Keratinocyte (primary cell): Measurements from ENCODE around the gene CORO2B. TPM values are rescaled to one million over a fixed set of nuclear protein-coding genes. Genes with fewer than 3 reads are reported as not detected.

Source experiments
- DNase-seq: peaks from one replicate; pipeline ENCODE4 v3.0.0-alpha.2; 2011; ENCODE audit warnings: low read depth, missing footprints, low spot score
- FAIRE-seq: peaks from 2 replicates; lab custom pipeline; 2011; peaks lifted over from hg19 to GRCh38; lab: Jason Lieb, UNC
- H2AFZ ChIP-seq: 2 replicates; pipeline ENCODE4 v1.6.0; 2012; ENCODE audit warnings: low read length, control low read depth, inconsistent platforms; ENCODE audit not compliant: control insufficient read depth
- H3K27ac ChIP-seq: 2 replicates; pipeline ENCODE4 v1.5.1; 2011; ENCODE audit warnings: low read length; ENCODE audit not compliant: control insufficient read depth, insufficient read depth
- H3K27me3 ChIP-seq: 3 replicates; pipeline ENCODE4 v1.6.0; 2011; ENCODE audit warnings: low read length; ENCODE audit not compliant: control insufficient read depth, insufficient read depth; ENCODE audit errors: extremely low read depth
- H3K36me3 ChIP-seq, 2 experiments: 2 replicates in 1 of 2; 3 replicates in 1 of 2; pipeline ENCODE4 v1.5.1; 2011; ENCODE audit warnings: low read length in 2 of 2, mild to moderate bottlenecking in 1 of 2; ENCODE audit not compliant: control insufficient read depth in 2 of 2, insufficient read depth in 2 of 2; ENCODE audit errors: extremely low read depth in 1 of 2
- H3K4me1 ChIP-seq: 3 replicates; pipeline ENCODE4 v1.5.1; 2011; ENCODE audit warnings: low read length; ENCODE audit not compliant: control insufficient read depth, insufficient read depth; ENCODE audit errors: extremely low read depth
- H3K4me2 ChIP-seq: 3 replicates; pipeline ENCODE4 v1.6.0; 2011; ENCODE audit warnings: low read depth, low read length; ENCODE audit not compliant: control insufficient read depth, insufficient read depth; ENCODE audit errors: extremely low read depth
- H3K4me3 ChIP-seq, 3 experiments: fragments of 200-600 bp in 1 of 3; sonication (generic) in 1 of 3; 2 replicates in 2 of 3; 3 replicates in 1 of 3; pipeline ENCODE4 v1.5.1; 2011 to 2016; ENCODE audit warnings: low read length in 3 of 3, mild to moderate bottlenecking in 3 of 3, control low read depth in 2 of 3, inconsistent platforms in 1 of 3, low read depth in 1 of 3, mixed read lengths in 1 of 3, mixed run types in 1 of 3, moderate library complexity in 1 of 3; ENCODE audit not compliant: control insufficient read depth in 2 of 3, insufficient read depth in 2 of 3; ENCODE audit errors: extremely low read depth in 1 of 3
- H3K79me2 ChIP-seq: 2 replicates; pipeline ENCODE4 v1.6.0; 2012; ENCODE audit warnings: low read length; ENCODE audit not compliant: control insufficient read depth, insufficient read depth
- H3K9ac ChIP-seq: 3 replicates; pipeline ENCODE4 v1.6.0; 2011; ENCODE audit warnings: low read length; ENCODE audit not compliant: control insufficient read depth, insufficient read depth; ENCODE audit errors: extremely low read depth
- H3K9me1 ChIP-seq: 3 replicates; pipeline ENCODE4 v1.6.0; 2011; ENCODE audit warnings: low read length; ENCODE audit not compliant: control insufficient read depth, insufficient read depth; ENCODE audit errors: extremely low read depth
- H3K9me3 ChIP-seq: 2 replicates; pipeline ENCODE4 v1.5.1; 2012; ENCODE audit warnings: low read depth, low read length; ENCODE audit not compliant: control insufficient read depth
- H4K20me1 ChIP-seq: 3 replicates; pipeline ENCODE4 v1.6.0; 2011; ENCODE audit warnings: low read length; ENCODE audit not compliant: control insufficient read depth, insufficient read depth; ENCODE audit errors: extremely low read depth
- CTCF ChIP-seq, 3 experiments: IDR thresholded peaks in 1 of 3; conservative IDR thresholded peaks in 1 of 3; optimal IDR thresholded peaks in 1 of 3; 2 replicates in 2 of 3; 3 replicates in 1 of 3; pipeline versions ENCODE3 to v1.5.1; 2011; ENCODE audit warnings: low read length in 3 of 3, mild to moderate bottlenecking in 3 of 3, moderate library complexity in 2 of 3, control low read depth in 1 of 3, inconsistent platforms in 1 of 3; ENCODE audit not compliant: insufficient read depth in 2 of 3; ENCODE audit errors: extremely low read depth in 1 of 3
- EZH2 ChIP-seq: IDR thresholded peaks from one replicate; pipeline ENCODE4 v1.6.1; 2012; ENCODE audit warnings: inconsistent platforms, mild to moderate bottlenecking, low read length, moderate library complexity
- dilution Hi-C: fragments of 300-500 bp; cut with MboI; formaldehyde crosslinking; loops from one replicate; pipeline ENCODE4 v1.7.0; 2020; ENCODE audit warnings: low sequenced_read_pairs; ENCODE audit not compliant: extremely low pct_ligation_motif_present
- polyA plus RNA-seq, 5 experiments: library from polyadenylated mRNA; depleted of rRNA in 3 of 5; stranded (reverse) in 3 of 5; stranded (forward) in 1 of 5; unstranded in 1 of 5; fragments of >200 nt; gene quantifications; 1 replicate in 1 of 5; 2 replicates in 3 of 5; 3 replicates in 1 of 5; pipeline versions ENCODE4 v1.2.1 to v1.2.3, GENCODE V29; 2011 to 2012; ENCODE audit warnings: missing spikeins in 2 of 5, low read depth in 1 of 5, low replicate concordance in 1 of 5

The CORO2B gene
- polyA plus RNA-seq, 1 donor (not counting 4 experiments of a cell fraction or from before 2014, with no cell fraction given) = 0.13 TPM

DNA sequence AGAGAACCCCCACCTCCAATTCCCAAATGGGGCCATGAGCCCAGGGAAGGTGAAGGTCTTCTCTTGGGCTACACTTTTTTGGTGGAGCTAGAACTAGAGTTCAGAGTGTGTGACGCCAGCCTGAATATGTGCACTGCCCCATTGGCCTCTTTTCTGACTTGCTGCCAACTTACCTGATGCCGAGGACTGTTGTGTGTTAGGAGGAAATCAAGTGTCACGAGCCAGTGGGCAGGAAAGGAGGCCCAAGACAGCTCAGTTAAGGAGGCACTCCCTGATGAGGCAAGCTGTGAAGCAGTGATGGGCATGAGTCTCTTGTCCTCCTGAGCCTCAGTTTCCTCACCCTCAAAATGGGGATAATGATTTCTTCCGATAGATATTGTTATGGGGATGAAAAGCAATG lies 134.1 kb downstream of the CORO2B start:
- no peak for DNase-seq
- H3K9ac ChIP-seq = no peak overlapping the region
- H3K27me3 ChIP-seq = peaks cover 13% of the 10 kb centered on the region
- no peak overlapping the region for H3K27ac ChIP-seq
- H3K36me3 ChIP-seq = no peaks in the 10 kb centered on the region
- no peak for FAIRE-seq
- H3K79me2 ChIP-seq = no peaks in the 10 kb centered on the region
- dilution Hi-C loops = no loop called here
- H3K9me1 ChIP-seq = no peaks in the 10 kb centered on the region
- no peaks in the 10 kb centered on the region for H3K9me3 ChIP-seq
- H2AFZ ChIP-seq = no peak overlapping the region
- H3K4me2 ChIP-seq = no peak overlapping the region
- TF ChIP-seq EZH2 = no peak
- H3K4me1 ChIP-seq = no peaks in the 10 kb centered on the region
- no peak overlapping the region for H3K4me3 ChIP-seq
- H4K20me1 ChIP-seq = no peaks in the 10 kb centered on the region

GRCh38 chr15:68713874-68714273 lies 135.1 kb downstream of the CORO2B start:
- H3K36me3 ChIP-seq = no peaks in the 10 kb centered on the region
- H3K4me3 ChIP-seq = no peak overlapping the region
- no peak overlapping the region for H2AFZ ChIP-seq
- H3K9me3 ChIP-seq = no peaks in the 10 kb centered on the region
- dilution Hi-C loops = no loop called here
- no peaks in the 10 kb centered on the region for H3K79me2 ChIP-seq
- H3K9me1 ChIP-seq = no peaks in the 10 kb centered on the region
- H3K4me2 ChIP-seq = no peak overlapping the region
- peaks cover 13% of the 10 kb centered on the region for H3K27me3 ChIP-seq
- H3K9ac ChIP-seq = no peak overlapping the region
- TF ChIP-seq CTCF (optimal IDR thresholded peaks at IDR 0.05 in 1 of 3, IDR thresholded peaks at IDR 0.05 in 1 of 3, conservative IDR thresholded peaks at IDR 0.05 in 1 of 3; ENCODE audit: extremely low read depth in 1 of 3, insufficient read depth in 2 of 3, low read length in 3 of 3) (no peak), EZH2 (no peak)
- FAIRE-seq (no peak), DNase-seq (no peak)
- no peaks in the 10 kb centered on the region for H3K4me1 ChIP-seq
- no peaks in the 10 kb centered on the region for H4K20me1 ChIP-seq
- no peak overlapping the region for H3K27ac ChIP-seq

DNA sequence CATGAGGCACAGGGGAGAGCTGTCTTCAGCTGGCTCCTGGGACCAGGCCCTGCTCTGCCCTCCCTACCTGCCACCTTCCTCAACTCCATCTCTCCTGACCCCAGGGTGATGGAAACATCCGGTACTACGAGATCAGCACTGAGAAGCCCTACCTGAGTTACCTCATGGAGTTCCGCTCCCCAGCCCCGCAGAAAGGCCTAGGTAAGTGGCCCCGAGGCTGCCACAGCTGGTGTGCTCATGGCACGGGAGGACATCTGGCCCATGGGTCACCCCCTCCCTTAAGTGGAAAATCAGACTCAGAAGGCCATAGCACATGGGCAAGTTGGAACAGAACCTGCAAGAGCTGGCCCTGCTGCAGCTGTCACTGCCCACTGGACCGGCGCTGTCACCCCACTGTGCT lies 136.3 kb downstream of the CORO2B start:
- H3K27ac ChIP-seq = no peak overlapping the region
- peaks cover 8% of the 10 kb centered on the region for H3K4me1 ChIP-seq
- H4K20me1 ChIP-seq = no peaks in the 10 kb centered on the region
- peaks cover 13% of the 10 kb centered on the region for H3K27me3 ChIP-seq
- no peak overlapping the region for H2AFZ ChIP-seq
- H3K9me3 ChIP-seq = no peaks in the 10 kb centered on the region
- FAIRE-seq (no peak), DNase-seq (no peak)
- no peak overlapping the region for H3K9ac ChIP-seq
- dilution Hi-C loops = no loop called here
- no peaks in the 10 kb centered on the region for H3K36me3 ChIP-seq
- no peak overlapping the region for H3K4me3 ChIP-seq
- no peaks in the 10 kb centered on the region for H3K79me2 ChIP-seq
- no peak overlapping the region for H3K4me2 ChIP-seq
- TF ChIP-seq CTCF (optimal IDR thresholded peaks at IDR 0.05 in 1 of 3, IDR thresholded peaks at IDR 0.05 in 1 of 3, conservative IDR thresholded peaks at IDR 0.05 in 1 of 3; ENCODE audit: extremely low read depth in 1 of 3, insufficient read depth in 2 of 3, low read length in 3 of 3) (no peak), EZH2 (no peak)
- no peaks in the 10 kb centered on the region for H3K9me1 ChIP-seq
